Stimulated activated memory B cell treated with anti-CD40 and anti-IgM and Interleukin-4, amounts not matched to agents 10 μg/mL and 1 μg/mL and 100 μg/mL, for 72 hours (primary cell): Measurements from ENCODE around the gene BBS1.
"Not testable (repeated sequence)": the region's sequence is repeated elsewhere in the genome, so short reads cannot be mapped to it uniquely, and the experiment has no call there.

ENCODE experiments used
- ATAC-seq: fragments of 150-1000 bp; cut with Tn5 transposase; 2 replicates; pipeline ENCODE4 v1.10.0; 2021
- H3K27ac Mint-ChIP-seq: one replicate; pipeline ENCODE4 v1.8.0; 2022; ENCODE audit warnings: mild to moderate bottlenecking, mixed read lengths
- H3K27me3 Mint-ChIP-seq: one replicate; pipeline ENCODE4 v1.8.0; 2022; ENCODE audit warnings: mixed read lengths
- H3K36me3 Mint-ChIP-seq: one replicate; pipeline ENCODE4 v1.8.0; 2022; ENCODE audit warnings: mixed read lengths
- H3K4me1 Mint-ChIP-seq: one replicate; pipeline ENCODE4 v1.8.0; 2022; ENCODE audit warnings: mixed read lengths
- H3K4me3 Mint-ChIP-seq: one replicate; pipeline ENCODE4 v1.8.0; 2022; ENCODE audit warnings: mild to moderate bottlenecking, moderate library complexity, mixed read lengths
- H3K9me3 Mint-ChIP-seq: one replicate; pipeline ENCODE4 v1.8.0; 2022; ENCODE audit warnings: mixed read lengths

BBS1 gene

GRCh38 chr11:66564538-66564937, 54.1 kb downstream of the BBS1 start:
- no peak overlapping the region for H3K4me3 Mint-ChIP-seq
- no peaks in the 10 kb centered on the region for H3K36me3 Mint-ChIP-seq
- no peak overlapping the region for H3K27ac Mint-ChIP-seq
- H3K4me1 Mint-ChIP-seq = peaks cover 21% of the 10 kb centered on the region
- H3K27me3 Mint-ChIP-seq = peaks cover 17% of the 10 kb centered on the region
- no peaks in the 10 kb centered on the region for H3K9me3 Mint-ChIP-seq
- ATAC-seq = no peak

DNA sequence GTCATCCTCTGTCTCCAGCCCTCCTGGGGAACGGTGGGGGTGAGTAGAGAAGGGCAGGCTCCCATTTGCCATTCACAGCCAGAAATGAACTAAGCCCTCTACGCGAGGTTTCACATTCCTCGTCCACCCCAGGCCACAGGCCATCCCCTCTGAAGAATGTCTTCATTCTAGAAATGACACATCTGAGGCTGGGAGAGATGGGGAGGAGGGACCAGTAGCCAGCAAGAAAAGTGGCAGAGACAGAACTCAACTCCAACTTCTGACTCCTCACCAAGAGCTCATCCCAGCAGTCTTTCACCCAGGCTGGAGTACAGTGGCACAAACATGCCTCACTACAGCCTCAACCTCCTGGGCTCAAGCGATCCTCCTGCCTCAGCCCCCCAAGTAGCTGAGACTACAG, 54.5 kb downstream of the BBS1 start:
- H3K4me1 Mint-ChIP-seq = peaks cover 21% of the 10 kb centered on the region
- no peak for ATAC-seq
- H3K27me3 Mint-ChIP-seq = peaks cover 13% of the 10 kb centered on the region
- no peak overlapping the region for H3K4me3 Mint-ChIP-seq
- H3K36me3 Mint-ChIP-seq = no peaks in the 10 kb centered on the region
- H3K27ac Mint-ChIP-seq = no peak overlapping the region
- no peaks in the 10 kb centered on the region for H3K9me3 Mint-ChIP-seq

- Mint-ChIP-seq H3K36me3 (no peaks in the 10 kb centered on the region), H3K4me1 (peaks cover 21% of the 10 kb centered on the region), H3K27me3 (peaks cover 1% of the 10 kb centered on the region), H3K27ac (no peak overlapping the region), H3K4me3 (no peak overlapping the region), H3K9me3 (no peaks in the 10 kb centered on the region)
- ATAC-seq = no peak
Observed at GRCh38 chr11:66566221-66566620, 55.8 kb downstream of the BBS1 start.

- Mint-ChIP-seq H3K4me3 (peak overlapping the region; percentile 80), H3K4me1 (peaks cover 21% of the 10 kb centered on the region), H3K36me3 (no peaks in the 10 kb centered on the region), H3K27me3 (no peaks in the 10 kb centered on the region), H3K27ac (peak overlapping the region; percentile 72), H3K9me3 (no peaks in the 10 kb centered on the region)
- ATAC-seq = peak; percentile 22
Observed at GRCh38 chr11:66567787-66568123, 57.3 kb downstream of the BBS1 start.

DNA sequence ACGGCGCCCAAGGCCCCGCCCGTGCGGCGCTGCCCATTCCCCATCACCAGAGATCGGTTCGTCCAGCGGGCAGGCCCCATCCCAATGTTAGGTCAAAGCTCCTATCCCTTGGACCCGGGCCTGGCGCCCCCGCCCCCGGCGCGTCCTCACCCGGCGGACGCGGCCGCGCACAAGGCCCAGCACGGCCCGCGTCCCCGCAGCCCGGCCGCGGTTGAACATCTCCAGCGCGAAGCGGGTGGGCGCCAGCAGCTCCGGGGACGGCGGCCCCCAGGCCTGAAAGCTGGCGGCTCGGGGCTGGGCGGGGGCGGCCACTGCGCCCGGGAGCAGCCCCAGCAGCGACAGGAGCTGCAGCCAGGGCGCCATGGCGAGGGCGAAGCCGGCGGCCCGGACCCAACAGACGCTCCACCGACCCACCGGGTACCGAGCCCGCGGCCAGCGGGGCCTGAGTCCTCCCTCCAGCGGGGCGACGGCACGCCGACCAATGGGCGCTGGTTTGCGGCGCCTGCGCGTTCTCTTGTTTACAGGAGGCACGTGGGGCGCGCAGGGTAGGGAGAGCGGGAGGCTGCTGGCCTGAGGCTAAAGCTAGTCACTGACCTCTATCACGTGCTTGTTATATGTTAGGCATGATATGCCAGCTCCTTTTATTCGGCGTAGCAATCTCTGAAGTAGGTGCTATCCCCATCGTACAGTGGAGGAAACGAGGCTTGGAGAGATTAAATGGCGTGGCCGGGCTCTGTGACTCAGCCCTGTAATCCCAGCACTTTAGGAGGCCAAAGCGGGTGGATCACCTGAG, 57.9 kb downstream of the BBS1 start, which contains the start of gene CTSF:
TSS of gene CTSF (minus strand) at position 483 of the 793 bp plus-strand sequence. CDS start at position 363, 120 bp downstream.
- Mint-ChIP-seq H3K4me1 (peaks cover 21% of the 10 kb centered on the region), H3K27ac (peak within 1 kb of the TSS; percentile 72), H3K27me3 (no peaks in the 10 kb centered on the region), H3K4me3 (peak within 1 kb of the TSS; percentile 80), H3K36me3 (no peaks in the 10 kb centered on the region), H3K9me3 (no peaks in the 10 kb centered on the region)
- ATAC-seq = peak; percentile 92

- H3K9me3 Mint-ChIP-seq = no peaks in the 10 kb centered on the region
- ATAC-seq = no peak
- H3K4me1 Mint-ChIP-seq = peaks cover 21% of the 10 kb centered on the region
- no peak overlapping the region for H3K4me3 Mint-ChIP-seq
- no peaks in the 10 kb centered on the region for H3K36me3 Mint-ChIP-seq
- H3K27ac Mint-ChIP-seq = peak overlapping the region; percentile 72
- peaks cover 7% of the 10 kb centered on the region for H3K27me3 Mint-ChIP-seq
Observed at GRCh38 chr11:66569076-66569475, 58.6 kb downstream of the BBS1 start.

DNA sequence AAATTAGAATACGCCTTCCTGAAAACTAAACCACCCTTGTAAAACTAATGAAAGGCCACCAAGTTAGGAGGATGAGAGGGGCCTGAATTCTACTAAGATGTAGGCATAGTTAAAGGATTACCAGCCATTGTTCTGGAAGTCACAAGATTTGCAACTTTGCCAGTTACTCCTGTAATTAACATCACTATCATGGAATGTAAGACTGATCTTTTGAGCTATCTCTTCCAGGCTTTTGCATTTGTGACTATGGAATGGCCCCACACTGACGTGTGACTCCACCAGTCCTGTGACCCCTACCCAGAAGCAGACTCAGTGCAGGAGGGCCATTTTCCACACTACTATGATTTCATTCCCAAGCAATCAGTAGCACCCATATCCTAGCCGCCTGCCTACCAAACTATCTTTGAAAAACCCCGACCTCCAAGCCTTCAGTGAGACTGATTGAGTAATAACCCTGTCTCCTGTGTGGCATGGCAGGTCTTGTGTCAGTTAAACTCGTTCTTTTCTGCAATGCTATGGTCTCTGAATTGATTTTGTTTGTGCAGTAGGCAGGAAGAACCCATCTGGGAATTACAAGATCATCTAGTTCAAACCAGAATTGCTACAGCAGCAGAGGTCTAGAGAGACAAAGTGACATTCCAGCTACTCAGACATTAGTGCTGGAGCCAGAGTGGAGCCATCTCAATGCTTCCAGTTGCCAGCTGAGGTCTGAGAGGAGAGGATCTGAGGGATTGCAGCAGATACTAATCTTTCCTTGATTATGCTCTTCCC, 59.8 kb downstream of the BBS1 start:
- Mint-ChIP-seq H3K27ac (no peak overlapping the region), H3K4me1 (peaks cover 21% of the 10 kb centered on the region), H3K27me3 (peaks cover 19% of the 10 kb centered on the region), H3K36me3 (no peaks in the 10 kb centered on the region), H3K4me3 (no peak overlapping the region), H3K9me3 (no peaks in the 10 kb centered on the region)
- no peak for ATAC-seq

- Mint-ChIP-seq H3K9me3 (no peaks in the 10 kb centered on the region), H3K4me1 (peaks cover 21% of the 10 kb centered on the region), H3K36me3 (no peaks in the 10 kb centered on the region), H3K27ac (no peak overlapping the region), H3K27me3 (peaks cover 24% of the 10 kb centered on the region), H3K4me3 (no peak overlapping the region)
- no peak for ATAC-seq
Observed at GRCh38 chr11:66570850-66571180, 60.4 kb downstream of the BBS1 start.

DNA sequence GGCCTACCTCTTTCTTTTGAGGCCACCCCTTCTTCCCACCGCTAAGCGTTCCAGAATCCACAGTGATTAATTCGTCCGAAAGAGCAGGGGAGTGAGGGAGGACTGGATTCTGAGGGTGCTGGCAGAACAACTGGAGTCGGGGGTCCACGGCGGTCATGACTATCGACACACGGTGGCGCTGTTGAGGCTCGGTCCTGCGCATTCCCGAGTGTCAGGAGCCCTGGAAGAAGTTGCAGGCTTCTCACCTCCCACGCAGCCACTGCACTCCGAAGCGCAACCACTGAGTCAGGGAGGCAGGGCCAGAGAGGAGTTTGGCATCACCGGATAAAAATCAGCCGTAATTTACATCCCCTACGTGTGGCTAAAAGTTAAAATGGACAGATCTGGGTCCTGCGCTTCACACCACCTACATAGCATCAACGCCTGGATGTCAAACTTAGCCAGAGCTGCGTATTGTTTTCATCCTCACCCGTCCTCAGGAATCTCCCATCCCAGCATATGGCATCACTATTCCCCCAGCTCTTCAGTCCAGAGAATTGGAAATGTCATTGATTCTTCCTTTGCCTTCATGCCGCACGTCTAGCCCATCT, 68.7 kb downstream of the BBS1 start:
- Mint-ChIP-seq H3K4me3 (no peak overlapping the region), H3K27ac (no peak overlapping the region), H3K27me3 (peaks cover 17% of the 10 kb centered on the region), H3K36me3 (no peaks in the 10 kb centered on the region), H3K4me1 (peaks cover 7% of the 10 kb centered on the region), H3K9me3 (peaks cover 7% of the 10 kb centered on the region)
- peak; percentile 74 for ATAC-seq

DNA sequence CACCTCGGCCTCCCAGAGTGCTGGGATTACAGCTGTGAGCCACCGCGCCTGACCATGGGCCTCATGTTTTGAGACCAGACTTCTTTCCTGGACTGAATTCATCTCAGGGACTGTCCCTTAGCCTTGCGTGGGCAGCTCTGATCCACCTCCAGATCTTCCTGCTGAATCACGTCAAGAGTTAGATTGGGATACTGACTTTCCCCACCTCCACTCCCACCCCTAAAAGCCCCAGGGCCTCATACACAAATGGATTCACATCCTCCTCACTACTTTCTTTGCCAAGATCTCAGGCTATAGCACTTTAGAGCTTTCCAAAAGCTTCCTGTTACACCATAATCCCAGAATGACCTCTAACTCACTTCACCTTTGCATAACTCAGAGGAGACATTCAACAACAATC, 70.4 kb downstream of the BBS1 start:
- Mint-ChIP-seq H3K27ac (no peak overlapping the region), H3K9me3 (peaks cover 7% of the 10 kb centered on the region), H3K4me1 (peaks cover 7% of the 10 kb centered on the region), H3K36me3 (no peaks in the 10 kb centered on the region), H3K4me3 (no peak overlapping the region), H3K27me3 (no peaks in the 10 kb centered on the region)
- no peak for ATAC-seq

GRCh38 chr11:66581261-66581660, 70.8 kb downstream of the BBS1 start:
- Mint-ChIP-seq H3K9me3 (peaks cover 7% of the 10 kb centered on the region), H3K27ac (no peak overlapping the region), H3K36me3 (no peaks in the 10 kb centered on the region), H3K4me3 (no peak overlapping the region), H3K27me3 (no peaks in the 10 kb centered on the region), H3K4me1 (peaks cover 7% of the 10 kb centered on the region)
- ATAC-seq = no peak

DNA sequence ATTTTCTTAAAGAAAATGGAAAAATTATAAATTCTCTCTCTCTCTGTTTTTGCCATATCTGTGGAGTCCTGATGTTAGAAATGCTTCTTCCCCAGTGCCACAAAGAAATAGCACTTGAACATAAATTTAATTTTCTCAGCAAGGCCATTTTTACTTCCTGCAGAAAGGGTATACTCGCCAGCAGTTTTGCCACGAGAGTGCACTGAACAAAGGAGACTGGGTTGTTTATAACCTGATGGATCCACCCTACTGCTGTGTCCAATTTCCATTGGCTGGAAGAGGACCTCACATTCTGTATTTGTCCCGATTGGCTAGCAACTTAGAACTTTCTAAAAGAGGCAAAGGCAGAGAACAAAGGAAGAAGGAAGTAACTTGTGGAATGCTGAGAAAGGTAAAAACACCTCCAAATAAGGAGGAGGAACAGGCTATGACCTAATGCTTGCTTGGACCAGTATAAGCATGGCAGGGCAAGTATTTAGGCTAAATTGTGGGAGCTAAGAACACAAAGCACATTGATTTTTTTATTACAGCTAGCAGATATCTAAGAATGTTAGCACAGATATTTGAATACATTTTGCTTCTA, 72.2 kb downstream of the BBS1 start:
- ATAC-seq, H3K27me3 Mint-ChIP-seq: not testable (repeated sequence)

More for the DNA sequence above, 72.2 kb downstream of the BBS1 start:
- not testable (repeated sequence) for H3K4me1 Mint-ChIP-seq, H3K9me3 Mint-ChIP-seq, H3K36me3 Mint-ChIP-seq, H3K27ac Mint-ChIP-seq, H3K4me3 Mint-ChIP-seq
